Stromal cell of bone marrow (primary cell): ENCODE results near the gene ZNF516.

ENCODE experiments used
- DNase-seq: peaks from one replicate; pipeline ENCODE4 v3.0.0-alpha.2; 2012; ENCODE audit warnings: low read depth

Gene ZNF516

GRCh38 chr18:76506974-76507764 lies 12.1 kb upstream of the ZNF516 start:
- DNase-seq, result no peak

GRCh38 chr18:76506395-76506794 lies 11.4 kb upstream of the ZNF516 start:
- DNase-seq, result no peak

- no peak for DNase-seq
These were observed 10.6 kb upstream of the ZNF516 start for GRCh38 chr18:76505614-76506013.

- no peak for DNase-seq
These were observed 9.7 kb upstream of the ZNF516 start for GRCh38 chr18:76504749-76505148.

GRCh38 chr18:76503649-76504386 lies 8.8 kb upstream of the ZNF516 start:
- no peak for DNase-seq

GRCh38 chr18:76502551-76502950 lies 7.5 kb upstream of the ZNF516 start:
- no peak for DNase-seq

GRCh38 chr18:76499637-76500340 lies 4.7 kb upstream of the ZNF516 start:
- DNase-seq, result no peak

GRCh38 chr18:76499021-76499420 lies 4.0 kb upstream of the ZNF516 start:
- DNase-seq, result no peak

GRCh38 chr18:76498064-76498463 lies 3.0 kb upstream of the ZNF516 start:
- DNase-seq, result no peak

- DNase-seq, result no peak
These were observed 2.0 kb upstream of the ZNF516 start for GRCh38 chr18:76497021-76497420.

GRCh38 chr18:76496194-76496890 lies 1.3 kb upstream of the ZNF516 start:
- DNase-seq, result no peak

- no peak for DNase-seq
These were observed 572 bp upstream of the ZNF516 start for GRCh38 chr18:76495435-76496193.

GRCh38 chr18:76494231-76495005 lies 624 bp downstream of the ZNF516 start:
- DNase-seq, result no peak

GRCh38 chr18:76493213-76494161 lies 1.6 kb downstream of the ZNF516 start:
- DNase-seq, result no peak

- peak; percentile 98 for DNase-seq
These were observed 2.3 kb downstream of the ZNF516 start for GRCh38 chr18:76492669-76493212.

GRCh38 chr18:76491776-76492668 lies 3.0 kb downstream of the ZNF516 start:
- no peak for DNase-seq

- no peak for DNase-seq
These were observed 3.6 kb downstream of the ZNF516 start for GRCh38 chr18:76491473-76491775.
